Heart right ventricle (tissue), 16 donors: ENCODE measurements around the gene ADAMTS17. TPM values are rescaled to one million over a fixed set of nuclear protein-coding genes. Genes with fewer than 3 reads are reported as not detected.

ENCODE experiments used
- ATAC-seq, 8 donors: fragments of 200-7000 bp; cut with Tn5 transposase; one replicate each; pipeline ENCODE4 v1.9.1; 2020; ENCODE audit warnings: mild to moderate bottlenecking in 8 of 8, moderate library complexity in 8 of 8, moderate number of reproducible peaks in 1 of 8
- DNase-seq, 2 donors: peaks; one replicate each; pipeline ENCODE4 v3.0.0-alpha.2; 2020
- H3K27ac ChIP-seq, 10 donors: fragments of 200-600 bp; sonication (generic) in 2 of 10; one replicate each; pipeline versions ENCODE4 v1.5.0 to v1.8.0; 2020 to 2022; ENCODE audit warnings: mild to moderate bottlenecking in 3 of 10
- H3K27me3 ChIP-seq, 7 donors: fragments of 200-600 bp; one replicate each; pipeline ENCODE4 v1.8.0; 2021 to 2022; ENCODE audit warnings: mild to moderate bottlenecking in 2 of 7
- H3K36me3 ChIP-seq, 9 donors: fragments of 200-600 bp; sonication (generic) in 1 of 9; one replicate each; pipeline versions ENCODE4 v1.5.0 to v1.8.0; 2020 to 2022; ENCODE audit warnings: mild to moderate bottlenecking in 2 of 9
- H3K4me1 ChIP-seq, 9 donors: fragments of 200-600 bp; sonication (generic) in 1 of 9; one replicate each; pipeline versions ENCODE4 v1.5.0 to v1.8.0; 2020 to 2022; ENCODE audit warnings: mild to moderate bottlenecking in 4 of 9
- H3K4me3 ChIP-seq, 10 donors: fragments of 200-600 bp; sonication (generic) in 2 of 10; one replicate each; pipeline versions ENCODE4 v1.5.0 to v1.8.0; 2020 to 2022; ENCODE audit warnings: mild to moderate bottlenecking in 7 of 10, moderate library complexity in 2 of 10
- H3K9me3 ChIP-seq, 11 donors: fragments of 200-600 bp in 10 of 11; sonication (generic) in 2 of 11; one replicate each; pipeline versions ENCODE4 v1.5.0 to v1.8.0; 2013 to 2022; ENCODE audit warnings: mild to moderate bottlenecking in 2 of 11, control low read depth in 1 of 11, moderate library complexity in 1 of 11
- CTCF ChIP-seq, 9 donors: fragments of 200-600 bp; sonication (generic) in 2 of 9; IDR thresholded peaks; one replicate each; pipeline versions ENCODE4 v1.5.0 to v1.8.0; 2021 to 2022; ENCODE audit warnings: antibody characterized with exemption in 9 of 9, mild to moderate bottlenecking in 5 of 9, moderate library complexity in 1 of 9
- WGBS, 2 donors: extraction: QIAGEN DNeasy Blood & Tissue Kit; methylation state at CpG; one replicate each; pipeline ENCODE4 v1.1.7; 2013; ENCODE audit warnings: inconsistent platforms in 1 of 2; 5-methylcytosine and 5-hydroxymethylcytosine counted together
- intact Hi-C, 10 donors: fragments of 100-400 bp; cut with DNase I; formaldehyde crosslinking; loops; one replicate each; pipeline versions ENCODE4 v1.11.1 to v1.14.2; 2022
- polyA plus RNA-seq, 2 donors: library from polyadenylated mRNA; stranded (reverse); fragments of 200-250 nt; gene quantifications; one replicate each; pipeline ENCODE4 v1.2.3, GENCODE V29; 2013
- total RNA-seq, 10 donors: library from RNA; stranded (reverse); fragmentation: NEBNext Ultra II Directional in 3 of 10; extraction: Animal tissue kit (Norgen Biotek cat#: 25700) in 3 of 10; gene quantifications; one replicate each; pipeline versions ENCODE4 v1.2.1 to v1.2.4, GENCODE V29; 2021 to 2023
- donor health status: Arrhythmogenic right ventricular cardiomyopathy.
- donor health status: ischemic (EF 13 %, LVEDD 7.1; RV severe dilation, severe dysfunction).
- donor health status: healthy with polysubstance abuse.
- donor health status: DM: no; HTN: yes; CAD: no.
- donor health status: DM: no; HTN: no; CAD: no.
- donor health status: ischemic (EF 25% LVEDD 6.9; RV normal size, moderate dysfunction).
- donor health status: ischemic (EF 25% LVEDD 5.7; RV mildly dilated, moderate dysfunction).
- donor health status: healthy.
- donor health status: DM: yes; HTN: yes; CAD: no.
- donor health status: Ischemic cardiomyopathy.
- donor health status: ischemic (EF 35%, LVEDD 5.7; RV mildly dilated, moderate dysfunction).
- donor health status: nonischemic (EF 11% LVEDD 7.7; RV severe dilation, severe dysfunction).
- donor health status: DM: yes; HTN: yes; CAD: no.
- donor health status: PGD.
- donor health status: ischemic (EF 29% LVEDD 5.4; RV normal size, mild dysfunction).
- donor health status: nonischemic (EF 23%, LVEDD 6.1; RV moderate dilation, normal function).

Gene ADAMTS17
- total and polyA plus RNA-seq, 12 donors = 0.47 to 5.0 (median 1.2) TPM

- no peaks in the 10 kb centered on the region for H3K9me3 ChIP-seq
Measured at GRCh38 chr15:100349321-100349695, 7.5 kb upstream of the ADAMTS17 start.

GRCh38 chr15:100348578-100348977 lies 6.8 kb upstream of the ADAMTS17 start:
- ATAC-seq = no peak
- WGBS, 2 donors = 95 to 96% methylated on average over 8 of the region's 8 CpGs

More at GRCh38 chr15:100349321-100349695, 7.5 kb upstream of the ADAMTS17 start:
- Histone ChIP-seq H3K4me1 (peaks cover 0 to 15% (median 5%) of the 10 kb centered on the region in 9 donors), H3K27ac (peak overlapping the region; percentile 64 to 99 (median 94)), H3K36me3 (no peaks in the 10 kb centered on the region), H3K4me3 (peak overlapping the region; percentile 38 to 90 (median 77)), H3K27me3 (peaks cover 0 to 14% (median 10%) of the 10 kb centered on the region in 7 donors)
- intact Hi-C loops = loop anchor here in 6 of 10 donors (1.0 to 10.0 kb wide), 8 partner anchors 222 to 417 kb away; partner anchors contain the start of genes ASB7 (in 1 of the 6) and LINS1 (in 1 of the 6)
- ATAC-seq = peak in 2 of 8 donors; percentile 5 to 7
- no peak for DNase-seq
- TF ChIP-seq CTCF (IDR thresholded peaks at IDR 0.05) = no peak
- WGBS, 2 donors = 54 to 56% methylated on average over 17 of the region's 17 CpGs

GRCh38 chr15:100346866-100347512 lies 5.2 kb upstream of the ADAMTS17 start:
- Histone ChIP-seq H3K27ac (no peak overlapping the region), H3K9me3 (no peaks in the 10 kb centered on the region), H3K36me3 (no peaks in the 10 kb centered on the region), H3K27me3 (peaks cover 0 to 21% (median 0%) of the 10 kb centered on the region in 7 donors), H3K4me3 (no peak overlapping the region), H3K4me1 (peaks cover 0 to 20% (median 5%) of the 10 kb centered on the region in 9 donors)
- 97 to 99% methylated on average over 2 of the region's 2 CpGs for WGBS, 2 donors
- ATAC-seq (no peak), DNase-seq (no peak)
- no peak for TF ChIP-seq CTCF (IDR thresholded peaks at IDR 0.05)
- intact Hi-C loops = loop anchor here in 5 of 10 donors (5.0 to 10.0 kb wide), 6 partner anchors 225 to 415 kb away; partner anchors contain the start of genes ASB7 (in 1 of the 5) and LINS1 (in 1 of the 5)

More at GRCh38 chr15:100348578-100348977, 6.8 kb upstream of the ADAMTS17 start:
- Histone ChIP-seq H3K4me1 (peaks cover 0 to 15% (median 5%) of the 10 kb centered on the region in 9 donors), H3K9me3 (no peaks in the 10 kb centered on the region), H3K27me3 (peaks cover 0 to 12% (median 2%) of the 10 kb centered on the region in 7 donors), H3K27ac (no peak overlapping the region), H3K36me3 (no peaks in the 10 kb centered on the region), H3K4me3 (no peak overlapping the region)
- DNase-seq = no peak
- no peak for TF ChIP-seq CTCF (IDR thresholded peaks at IDR 0.05)
- intact Hi-C loops = loop anchor here in 5 of 10 donors (2.0 to 10.0 kb wide), 7 partner anchors 224 to 416 kb away; partner anchors contain the start of genes ASB7 (in 1 of the 5) and LINS1 (in 1 of the 5)

GRCh38 chr15:100345438-100345837 lies 3.7 kb upstream of the ADAMTS17 start:
- Histone ChIP-seq H3K9me3 (no peaks in the 10 kb centered on the region), H3K27ac (no peak overlapping the region), H3K4me1 (peaks cover 0 to 18% (median 10%) of the 10 kb centered on the region in 9 donors), H3K4me3 (no peak overlapping the region), H3K27me3 (peaks cover 0 to 28% (median 5%) of the 10 kb centered on the region in 7 donors), H3K36me3 (no peaks in the 10 kb centered on the region)
- ATAC-seq (no peak), DNase-seq (no peak)
- no peak for TF ChIP-seq CTCF (IDR thresholded peaks at IDR 0.05)
- WGBS, 2 donors = 68 to 71% methylated on average over 3 of the region's 3 CpGs
- intact Hi-C loops = loop anchor here in 5 of 10 donors (5.0 to 10.0 kb wide), 6 partner anchors 227 to 413 kb away; partner anchors contain the start of genes ASB7 (in 1 of the 5) and LINS1 (in 1 of the 5)
